Stimulated activated naive CD8-positive, alpha-beta T cell treated with anti-CD3 and anti-CD28 coated beads, Interleukin-15, Interleukin-2, amounts not matched to agents 100 ng/mL and 50 ng/mL, for 24 hours (primary cell): ENCODE results near the gene TTC28.
"Not testable (repeated sequence)": the region's sequence is repeated elsewhere in the genome, so short reads cannot be mapped to it uniquely, and the experiment has no call there.

Experiments
- H3K27ac Mint-ChIP-seq: one replicate; pipeline ENCODE4 v1.8.0; 2021; ENCODE audit warnings: mild to moderate bottlenecking, mixed read lengths
- H3K27me3 Mint-ChIP-seq: one replicate; pipeline ENCODE4 v1.8.0; 2021; ENCODE audit warnings: mixed read lengths
- H3K36me3 Mint-ChIP-seq: one replicate; pipeline ENCODE4 v1.8.0; 2021; ENCODE audit warnings: low read depth, mixed read lengths
- H3K4me1 Mint-ChIP-seq: one replicate; pipeline ENCODE4 v1.8.0; 2021; ENCODE audit warnings: low read depth, mixed read lengths
- H3K4me3 Mint-ChIP-seq: one replicate; pipeline ENCODE4 v1.8.0; 2021; ENCODE audit warnings: mild to moderate bottlenecking, mixed read lengths
- H3K9me3 Mint-ChIP-seq: one replicate; pipeline ENCODE4 v1.8.0; 2021; ENCODE audit warnings: mixed read lengths

Gene TTC28

DNA sequence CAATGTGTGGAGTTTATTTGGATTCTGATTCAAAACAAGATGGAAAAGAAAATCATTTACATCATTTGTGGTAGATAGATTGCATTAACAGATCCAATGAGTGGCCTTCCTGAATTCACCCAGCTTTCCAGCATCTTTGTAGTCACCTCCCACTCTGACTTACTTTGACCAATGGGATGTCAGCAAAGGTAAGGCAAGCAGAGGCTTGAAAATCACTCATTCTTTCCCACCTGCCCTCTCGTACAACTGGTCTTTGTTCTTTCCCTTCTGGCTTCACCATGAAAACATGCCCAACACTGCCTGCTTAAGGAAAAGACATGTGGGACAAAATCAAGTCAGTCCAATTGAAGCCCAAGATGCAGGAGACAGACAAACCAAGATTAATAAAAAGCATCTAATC lies 202.1 kb downstream of the TTC28 start:
- H3K4me1 Mint-ChIP-seq: no peaks in the 10 kb centered on the region
- H3K9me3 Mint-ChIP-seq: no peaks in the 10 kb centered on the region
- H3K27me3 Mint-ChIP-seq: peaks cover 17% of the 10 kb centered on the region
- H3K27ac Mint-ChIP-seq: no peak overlapping the region
- H3K4me3 Mint-ChIP-seq: no peak overlapping the region
- no peaks in the 10 kb centered on the region for H3K36me3 Mint-ChIP-seq

GRCh38 chr22:28474330-28474729 lies 205.3 kb downstream of the TTC28 start:
- H3K4me1 Mint-ChIP-seq: no peaks in the 10 kb centered on the region
- no peak overlapping the region for H3K27ac Mint-ChIP-seq
- H3K36me3 Mint-ChIP-seq: no peaks in the 10 kb centered on the region
- no peak overlapping the region for H3K4me3 Mint-ChIP-seq
- no peaks in the 10 kb centered on the region for H3K9me3 Mint-ChIP-seq
- H3K27me3 Mint-ChIP-seq: peaks cover 29% of the 10 kb centered on the region

GRCh38 chr22:28473258-28473657 lies 206.4 kb downstream of the TTC28 start:
- H3K4me3 Mint-ChIP-seq: no peak overlapping the region
- peaks cover 30% of the 10 kb centered on the region for H3K27me3 Mint-ChIP-seq
- H3K27ac Mint-ChIP-seq: no peak overlapping the region
- H3K9me3 Mint-ChIP-seq: no peaks in the 10 kb centered on the region
- no peaks in the 10 kb centered on the region for H3K4me1 Mint-ChIP-seq
- H3K36me3 Mint-ChIP-seq: no peaks in the 10 kb centered on the region

- not testable (repeated sequence) for H3K36me3 Mint-ChIP-seq, H3K4me3 Mint-ChIP-seq, H3K9me3 Mint-ChIP-seq, H3K27ac Mint-ChIP-seq, H3K4me1 Mint-ChIP-seq
- peaks cover 16% of the 10 kb centered on the region for H3K27me3 Mint-ChIP-seq
Measured at GRCh38 chr22:28467055-28467454, 212.6 kb downstream of the TTC28 start.

- Mint-ChIP-seq H3K4me1 (no peaks in the 10 kb centered on the region), H3K9me3 (no peaks in the 10 kb centered on the region), H3K27ac (no peak overlapping the region), H3K36me3 (no peaks in the 10 kb centered on the region), H3K27me3 (peaks cover 16% of the 10 kb centered on the region), H3K4me3 (no peak overlapping the region)
Measured at GRCh38 chr22:28466399-28466798, 213.2 kb downstream of the TTC28 start.

- no peaks in the 10 kb centered on the region for H3K9me3 Mint-ChIP-seq
- no peaks in the 10 kb centered on the region for H3K4me1 Mint-ChIP-seq
- no peak overlapping the region for H3K4me3 Mint-ChIP-seq
- no peak overlapping the region for H3K27ac Mint-ChIP-seq
- H3K36me3 Mint-ChIP-seq: no peaks in the 10 kb centered on the region
- H3K27me3 Mint-ChIP-seq: peaks cover 10% of the 10 kb centered on the region
Measured at GRCh38 chr22:28465841-28466240, 213.8 kb downstream of the TTC28 start.

GRCh38 chr22:28464127-28464526 lies 215.5 kb downstream of the TTC28 start:
- Mint-ChIP-seq H3K4me1 (no peaks in the 10 kb centered on the region), H3K27me3 (peaks cover 4% of the 10 kb centered on the region), H3K9me3 (no peaks in the 10 kb centered on the region), H3K36me3 (no peaks in the 10 kb centered on the region), H3K4me3 (no peak overlapping the region), H3K27ac (no peak overlapping the region)

DNA sequence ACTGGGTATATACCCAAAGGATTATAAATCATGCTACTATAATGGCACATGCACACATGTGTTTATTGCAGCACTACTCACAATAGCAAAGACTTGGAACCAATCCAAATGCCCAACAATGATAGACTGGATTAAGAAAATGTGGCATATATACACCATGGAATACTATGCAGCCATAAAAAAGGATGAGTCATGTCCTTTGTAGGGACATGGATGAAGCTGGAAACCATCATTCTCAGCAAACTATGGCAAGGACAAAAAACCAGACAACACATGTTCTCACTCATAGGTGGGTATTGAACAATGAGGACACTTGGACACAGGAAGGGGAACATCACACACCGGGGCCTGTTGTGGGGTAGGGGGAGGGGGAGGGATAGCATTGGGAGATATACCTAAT lies 216.2 kb downstream of the TTC28 start:
- not testable (repeated sequence) for H3K27ac Mint-ChIP-seq, H3K36me3 Mint-ChIP-seq, H3K27me3 Mint-ChIP-seq, H3K9me3 Mint-ChIP-seq, H3K4me1 Mint-ChIP-seq, H3K4me3 Mint-ChIP-seq

GRCh38 chr22:28462901-28463300 lies 216.7 kb downstream of the TTC28 start:
- H3K4me1 Mint-ChIP-seq: no peaks in the 10 kb centered on the region
- H3K4me3 Mint-ChIP-seq: no peak overlapping the region
- H3K27ac Mint-ChIP-seq: no peak overlapping the region
- no peaks in the 10 kb centered on the region for H3K9me3 Mint-ChIP-seq
- no peaks in the 10 kb centered on the region for H3K36me3 Mint-ChIP-seq
- no peaks in the 10 kb centered on the region for H3K27me3 Mint-ChIP-seq

GRCh38 chr22:28462041-28462440 lies 217.6 kb downstream of the TTC28 start:
- Mint-ChIP-seq H3K27ac (no peak overlapping the region), H3K36me3 (no peaks in the 10 kb centered on the region), H3K4me3 (no peak overlapping the region), H3K9me3 (no peaks in the 10 kb centered on the region), H3K4me1 (no peaks in the 10 kb centered on the region), H3K27me3 (no peaks in the 10 kb centered on the region)

- H3K4me1 Mint-ChIP-seq: no peaks in the 10 kb centered on the region
- no peaks in the 10 kb centered on the region for H3K27me3 Mint-ChIP-seq
- no peak overlapping the region for H3K27ac Mint-ChIP-seq
- H3K9me3 Mint-ChIP-seq: no peaks in the 10 kb centered on the region
- no peaks in the 10 kb centered on the region for H3K36me3 Mint-ChIP-seq
- H3K4me3 Mint-ChIP-seq: no peak overlapping the region
Measured at GRCh38 chr22:28454431-28455064, 225.1 kb downstream of the TTC28 start.

- no peak overlapping the region for H3K4me3 Mint-ChIP-seq
Measured at GRCh38 chr22:28450109-28450508, 229.5 kb downstream of the TTC28 start.

DNA sequence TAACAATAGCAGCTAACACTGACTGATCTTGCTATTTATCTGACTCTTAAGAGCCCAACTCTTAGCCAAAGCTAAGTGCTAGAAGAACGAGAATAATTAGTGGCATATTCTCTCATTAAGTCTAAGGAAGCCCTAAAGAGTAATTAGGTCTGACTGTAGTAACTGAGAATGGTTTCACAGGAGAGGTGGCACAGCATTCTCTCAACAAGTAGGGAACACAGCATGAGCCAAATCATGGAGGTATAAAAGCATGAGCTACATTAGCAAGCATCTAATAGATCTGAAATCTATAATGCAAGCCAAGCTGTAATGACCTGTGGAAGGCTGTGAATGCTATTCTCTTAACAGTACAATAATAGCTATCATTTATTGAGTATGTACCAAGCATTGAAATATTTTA lies 230.6 kb downstream of the TTC28 start:
- no peaks in the 10 kb centered on the region for H3K9me3 Mint-ChIP-seq
- H3K4me3 Mint-ChIP-seq: no peak overlapping the region
- H3K4me1 Mint-ChIP-seq: no peaks in the 10 kb centered on the region
- no peak overlapping the region for H3K27ac Mint-ChIP-seq
- H3K27me3 Mint-ChIP-seq: no peaks in the 10 kb centered on the region
- H3K36me3 Mint-ChIP-seq: no peaks in the 10 kb centered on the region

More at GRCh38 chr22:28450109-28450508, 229.5 kb downstream of the TTC28 start:
- Mint-ChIP-seq H3K27ac (no peak overlapping the region), H3K27me3 (no peaks in the 10 kb centered on the region), H3K4me1 (no peaks in the 10 kb centered on the region), H3K36me3 (no peaks in the 10 kb centered on the region), H3K9me3 (no peaks in the 10 kb centered on the region)

DNA sequence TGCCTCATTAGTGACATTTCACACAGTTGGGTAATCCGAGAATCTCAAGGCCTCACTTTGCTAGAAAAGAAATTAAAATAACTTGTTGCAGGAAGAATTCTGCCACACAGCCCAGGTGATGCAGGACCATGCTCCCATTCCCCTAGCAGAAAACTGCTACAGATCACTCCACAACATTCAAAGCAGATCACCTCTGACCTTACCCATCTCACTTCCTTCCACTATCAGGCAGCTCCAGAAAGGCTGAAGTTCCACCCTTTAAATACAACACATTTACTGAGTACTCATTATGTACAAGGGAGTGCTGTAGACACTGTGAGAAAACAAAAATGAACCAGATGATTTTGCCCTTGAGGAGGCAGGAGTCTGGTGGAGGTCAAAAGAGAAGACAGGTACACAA lies 231.0 kb downstream of the TTC28 start:
- Mint-ChIP-seq H3K27me3 (peaks cover under 1% of the 10 kb centered on the region), H3K36me3 (no peaks in the 10 kb centered on the region), H3K9me3 (no peaks in the 10 kb centered on the region), H3K4me3 (no peak overlapping the region), H3K4me1 (no peaks in the 10 kb centered on the region), H3K27ac (no peak overlapping the region)

- Mint-ChIP-seq H3K36me3 (no peaks in the 10 kb centered on the region), H3K27ac (no peak overlapping the region), H3K27me3 (peaks cover 9% of the 10 kb centered on the region), H3K9me3 (no peaks in the 10 kb centered on the region), H3K4me1 (peaks cover 20% of the 10 kb centered on the region), H3K4me3 (no peak overlapping the region)
Measured at GRCh38 chr22:28444659-28445058, 235.0 kb downstream of the TTC28 start.

GRCh38 chr22:28443526-28443876 lies 236.1 kb downstream of the TTC28 start:
- no peaks in the 10 kb centered on the region for H3K9me3 Mint-ChIP-seq
- H3K4me3 Mint-ChIP-seq: peak overlapping the region; percentile 77
- H3K4me1 Mint-ChIP-seq: peaks cover 20% of the 10 kb centered on the region
- no peak overlapping the region for H3K27ac Mint-ChIP-seq
- peaks cover 9% of the 10 kb centered on the region for H3K27me3 Mint-ChIP-seq
- H3K36me3 Mint-ChIP-seq: no peaks in the 10 kb centered on the region
